ENCODE results near the gene MAGEC3.

MAGEC3 gene

GRCh38 chrX:141924293-141924692 is 86.2 kb downstream of the MAGEC3 start:
- Histone ChIP-seq H3K4me1 (ENCODE audit: control insufficient read depth in 1 of 2, insufficient read depth in 1 of 2, low read depth in 1 of 2, low read length in 1 of 2) (no peaks in the 10 kb centered on the region), H3K36me3 (no peaks in the 10 kb centered on the region), H3K27me3 (no peaks in the 10 kb centered on the region), H3K4me3 (ENCODE audit: low read depth in 1 of 2, low read length in 1 of 2) (no peak overlapping the region), H3K9me3 (no peaks in the 10 kb centered on the region), H3K27ac (no peak overlapping the region)
- no peak for TF ChIP-seq CTCF (IDR thresholded peaks at IDR 0.05)

- H3K4me1 ChIP-seq (ENCODE audit: control insufficient read depth in 1 of 2, insufficient read depth in 1 of 2, low read depth in 1 of 2, low read length in 1 of 2), result no peaks in the 10 kb centered on the region
Measured at GRCh38 chrX:141928432-141928831, 90.3 kb downstream of the MAGEC3 start.

GRCh38 chrX:141934059-141934641 is 96.0 kb downstream of the MAGEC3 start:
- H3K27me3 ChIP-seq, result no peaks in the 10 kb centered on the region
- no peak for TF ChIP-seq CTCF (IDR thresholded peaks at IDR 0.05)
- H3K4me3 ChIP-seq (ENCODE audit: low read depth in 1 of 2, low read length in 1 of 2), result no peak overlapping the region
- no peaks in the 10 kb centered on the region for H3K36me3 ChIP-seq
- no peaks in the 10 kb centered on the region for H3K4me1 ChIP-seq (ENCODE audit: control insufficient read depth in 1 of 2, insufficient read depth in 1 of 2, low read depth in 1 of 2, low read length in 1 of 2)
- no peak overlapping the region for H3K27ac ChIP-seq
- no peaks in the 10 kb centered on the region for H3K9me3 ChIP-seq

More at GRCh38 chrX:141928432-141928831, 90.3 kb downstream of the MAGEC3 start:
- H3K36me3 ChIP-seq, result no peaks in the 10 kb centered on the region
- H3K9me3 ChIP-seq, result no peaks in the 10 kb centered on the region
- no peak overlapping the region for H3K4me3 ChIP-seq (ENCODE audit: low read depth in 1 of 2, low read length in 1 of 2)
- H3K27ac ChIP-seq, result no peak overlapping the region
- H3K27me3 ChIP-seq, result no peaks in the 10 kb centered on the region
- no peak for TF ChIP-seq CTCF (IDR thresholded peaks at IDR 0.05)

GRCh38 chrX:141935645-141936044 is 97.5 kb downstream of the MAGEC3 start:
- TF ChIP-seq CTCF (IDR thresholded peaks at IDR 0.05), result no peak
- Histone ChIP-seq H3K9me3 (no peaks in the 10 kb centered on the region), H3K4me1 (ENCODE audit: control insufficient read depth in 1 of 2, insufficient read depth in 1 of 2, low read depth in 1 of 2, low read length in 1 of 2) (no peaks in the 10 kb centered on the region), H3K27me3 (no peaks in the 10 kb centered on the region), H3K36me3 (no peaks in the 10 kb centered on the region), H3K4me3 (ENCODE audit: low read depth in 1 of 2, low read length in 1 of 2) (no peak overlapping the region), H3K27ac (no peak overlapping the region)

GRCh38 chrX:141936080-141936479 is 98.0 kb downstream of the MAGEC3 start:
- Histone ChIP-seq H3K36me3 (no peaks in the 10 kb centered on the region), H3K9me3 (no peaks in the 10 kb centered on the region), H3K27me3 (no peaks in the 10 kb centered on the region), H3K4me1 (ENCODE audit: control insufficient read depth in 1 of 2, insufficient read depth in 1 of 2, low read depth in 1 of 2, low read length in 1 of 2) (no peaks in the 10 kb centered on the region), H3K4me3 (ENCODE audit: low read depth in 1 of 2, low read length in 1 of 2) (no peak overlapping the region), H3K27ac (no peak overlapping the region)
- no peak for TF ChIP-seq CTCF (IDR thresholded peaks at IDR 0.05)

GRCh38 chrX:141941234-141941633 is 103.1 kb downstream of the MAGEC3 start:
- no peak overlapping the region for H3K27ac ChIP-seq
- H3K27me3 ChIP-seq, result no peaks in the 10 kb centered on the region
- no peaks in the 10 kb centered on the region for H3K9me3 ChIP-seq
- H3K4me1 ChIP-seq (ENCODE audit: control insufficient read depth in 1 of 2, insufficient read depth in 1 of 2, low read depth in 1 of 2, low read length in 1 of 2), result no peaks in the 10 kb centered on the region
- H3K36me3 ChIP-seq, result no peaks in the 10 kb centered on the region
- no peak for TF ChIP-seq CTCF (IDR thresholded peaks at IDR 0.05)
- no peak overlapping the region for H3K4me3 ChIP-seq (ENCODE audit: low read depth in 1 of 2, low read length in 1 of 2)

Measured in neutrophil (primary cell).